Daoy (cell line): ENCODE data around the gene COL19A1. TPM values are rescaled to one million over a fixed set of nuclear protein-coding genes. Genes with fewer than 3 reads are reported as not detected.

ENCODE experiments used
- DNase-seq: peaks from one replicate; pipeline ENCODE4 v3.0.0-alpha.2; 2015; ENCODE audit warnings: low read depth
- total RNA-seq: library from RNA; depleted of rRNA; stranded (reverse); fragments of >200 nt; shearing (Covaris generic); gene quantifications from 2 replicates; pipeline ENCODE4 v1.2.3, GENCODE V29; 2014

The COL19A1 gene
- total RNA-seq, 1 experiment from 2014 or later, result 0.06 TPM

GRCh38 chr6:70059039-70059719 lies 192.8 kb downstream of the COL19A1 start:
- no peak for DNase-seq

GRCh38 chr6:70060680-70061079 lies 194.3 kb downstream of the COL19A1 start:
- DNase-seq, result no peak

GRCh38 chr6:70061546-70061945 lies 195.2 kb downstream of the COL19A1 start:
- no peak for DNase-seq

GRCh38 chr6:70062010-70062409 lies 195.7 kb downstream of the COL19A1 start:
- no peak for DNase-seq

- DNase-seq, result no peak
Observed at GRCh38 chr6:70072540-70073179, 206.3 kb downstream of the COL19A1 start.

- DNase-seq, result no peak
Observed at GRCh38 chr6:70073637-70074036, 207.3 kb downstream of the COL19A1 start.

- no peak for DNase-seq
Observed at GRCh38 chr6:70079241-70079640, 212.9 kb downstream of the COL19A1 start.

GRCh38 chr6:70080443-70081070 lies 214.2 kb downstream of the COL19A1 start:
- DNase-seq, result no peak

- no peak for DNase-seq
Observed at GRCh38 chr6:70082830-70083229, 216.5 kb downstream of the COL19A1 start.

GRCh38 chr6:70086806-70087205 lies 220.4 kb downstream of the COL19A1 start:
- DNase-seq, result no peak

- DNase-seq, result no peak
Observed at GRCh38 chr6:70094156-70094555, 227.8 kb downstream of the COL19A1 start.

GRCh38 chr6:70099732-70100131 lies 233.4 kb downstream of the COL19A1 start:
- no peak for DNase-seq

GRCh38 chr6:70103798-70104197 lies 237.4 kb downstream of the COL19A1 start:
- no peak for DNase-seq

GRCh38 chr6:70107852-70108629 lies 241.7 kb downstream of the COL19A1 start:
- peak; percentile 10 for DNase-seq

GRCh38 chr6:70110126-70111022 lies 244.0 kb downstream of the COL19A1 start:
- DNase-seq, result no peak

GRCh38 chr6:70111737-70112136 lies 245.4 kb downstream of the COL19A1 start:
- DNase-seq, result no peak

- no peak for DNase-seq
Observed at GRCh38 chr6:70112716-70113115, 246.4 kb downstream of the COL19A1 start.

GRCh38 chr6:70113171-70113570 lies 246.8 kb downstream of the COL19A1 start:
- DNase-seq, result no peak

- DNase-seq, result no peak
Observed at GRCh38 chr6:70118670-70119069, 252.3 kb downstream of the COL19A1 start.

GRCh38 chr6:70119218-70119835 lies 253.0 kb downstream of the COL19A1 start:
- DNase-seq, result no peak

GRCh38 chr6:70124443-70124842 lies 258.1 kb downstream of the COL19A1 start:
- DNase-seq, result no peak
